IMR-90 (cell line): ENCODE measurements around the gene VASN.

ENCODE experiments used
- BHLHE40 ChIP-seq: fragments of 150-350 bp; IDR thresholded peaks from 2 replicates; pipeline ENCODE4 v1.6.1; 2016; ENCODE audit warnings: mild to moderate bottlenecking, low read depth, low read length
- CTCF ChIP-seq: conservative IDR thresholded peaks from 2 replicates; pipeline ENCODE4 v1.5.1; 2012; ENCODE audit warnings: mild to moderate bottlenecking, low read depth, low read length, improper control_type of control experiment
- ELK1 ChIP-seq: fragments of 150-350 bp; IDR thresholded peaks from 2 replicates; pipeline ENCODE4 v1.6.1; 2016; ENCODE audit warnings: low read depth, mild to moderate bottlenecking, low read length, moderate library complexity, borderline replicate concordance
- MAFK ChIP-seq: IDR thresholded peaks from 2 replicates; pipeline ENCODE4 v1.6.1; 2012; ENCODE audit warnings: low read depth, low read length, improper control_type of control experiment
- POLR2A ChIP-seq: IDR thresholded peaks from 2 replicates; pipeline ENCODE4 v1.6.1; 2012; ENCODE audit warnings: mild to moderate bottlenecking, low read depth, low read length
- RAD21 ChIP-seq: IDR thresholded peaks from 2 replicates; pipeline ENCODE4 v1.6.1; 2012; ENCODE audit warnings: low read length, improper control_type of control experiment
- SMC3 ChIP-seq: fragments of 150-350 bp; IDR thresholded peaks from 2 replicates; pipeline ENCODE4 v1.6.1; 2016; ENCODE audit warnings: low read depth, mild to moderate bottlenecking, antibody characterized with exemption, low read length, moderate library complexity

- TF ChIP-seq CTCF (no peak), BHLHE40 (no peak), MAFK (no peak), SMC3 (no peak), RAD21 (no peak), POLR2A (no peak), ELK1 (no peak)
These were observed 4.1 kb downstream of the VASN start for GRCh38 chr16:4375717-4376116.
